HepG2 (cell line): Measurements from ENCODE around the gene MMS19. TPM values are rescaled to one million over a fixed set of nuclear protein-coding genes. Genes with fewer than 3 reads are reported as not detected.

ENCODE experiments used
- DMTF1 ChIP-seq: sonication (generic); formaldehyde crosslinking; IDR thresholded peaks from 2 replicates; pipeline ENCODE4 v1.4.0; 2020; ENCODE audit warnings: mild to moderate bottlenecking, missing genetic modification reagents
- EED ChIP-seq: sonication (generic); formaldehyde crosslinking; IDR thresholded peaks from 2 replicates; pipeline ENCODE4 v1.5.0; 2020; ENCODE audit warnings: mild to moderate bottlenecking, missing genetic modification reagents
- GATAD2A ChIP-seq: IDR thresholded peaks from 2 replicates; pipeline ENCODE4 v1.6.1; 2016
- IRX3 ChIP-seq: sonication (generic); formaldehyde crosslinking; IDR thresholded peaks from 2 replicates; pipeline ENCODE4 v1.8.1; 2023; ENCODE audit warnings: mild to moderate bottlenecking, low read depth, missing genetic modification reagents, borderline replicate concordance
- KLF16 ChIP-seq, 2 experiments: sonication (generic) in 1 of 2; formaldehyde crosslinking in 1 of 2; IDR thresholded peaks; 2 replicates each; pipeline versions ENCODE4 v1.6.1 to v1.8.0; 2016 to 2023; ENCODE audit warnings: missing genetic modification reagents in 2 of 2, missing compliant biosample characterization in 1 of 2
- MAX ChIP-seq: IDR thresholded peaks from 2 replicates; pipeline ENCODE4 v1.6.1; 2012; ENCODE audit warnings: inconsistent platforms
- MTF1 ChIP-seq: sonication (generic); formaldehyde crosslinking; IDR thresholded peaks from 2 replicates; pipeline ENCODE4 v1.5.0; 2020; ENCODE audit warnings: missing genetic modification reagents
- RARA ChIP-seq: IDR thresholded peaks from 2 replicates; pipeline ENCODE4 v1.6.1; 2016; ENCODE audit warnings: missing genetic modification reagents, missing compliant biosample characterization
- RELA ChIP-seq: sonication (generic); formaldehyde crosslinking; IDR thresholded peaks from 2 replicates; pipeline ENCODE4 v1.4.0; 2020; ENCODE audit warnings: missing genetic modification reagents
- SMARCC2 ChIP-seq: fragments of 450-650 bp; IDR thresholded peaks from 2 replicates; pipeline ENCODE4 v1.6.1; 2017; ENCODE audit warnings: antibody characterized with exemption, mild to moderate bottlenecking
- UBTF ChIP-seq: sonication (generic); formaldehyde crosslinking; IDR thresholded peaks from 2 replicates; pipeline ENCODE4 v1.4.0; 2020; ENCODE audit warnings: mild to moderate bottlenecking, missing genetic modification reagents
- ZHX2 ChIP-seq, 2 experiments: sonication (generic) in 1 of 2; formaldehyde crosslinking in 1 of 2; IDR thresholded peaks; 2 replicates each; pipeline versions ENCODE4 v1.6.1 to v1.9.0; 2014 to 2022; ENCODE audit warnings: antibody characterized with exemption in 1 of 2, borderline replicate concordance in 1 of 2, inconsistent platforms in 1 of 2, low read depth in 1 of 2, missing genetic modification reagents in 1 of 2
- ZNF253 ChIP-seq: sonication (generic); formaldehyde crosslinking; IDR thresholded peaks from 2 replicates; pipeline ENCODE4 v1.8.0; 2022; ENCODE audit warnings: mild to moderate bottlenecking, missing genetic modification reagents, borderline replicate concordance
- ZNF275 ChIP-seq: sonication (generic); formaldehyde crosslinking; IDR thresholded peaks from 2 replicates; pipeline ENCODE4 v1.8.0; 2022; ENCODE audit warnings: missing genetic modification reagents, mild to moderate bottlenecking, inconsistent platforms, borderline replicate concordance
- ZNF598 ChIP-seq: sonication (generic); formaldehyde crosslinking; IDR thresholded peaks from 2 replicates; pipeline ENCODE4 v1.5.1; 2020; ENCODE audit warnings: mild to moderate bottlenecking, missing genetic modification reagents, borderline replicate concordance
- polyA plus RNA-seq, 8 experiments: library from polyadenylated mRNA; depleted of rRNA in 3 of 8; stranded (reverse) in 7 of 8; unstranded in 1 of 8; fragments of >200 nt; fragmentation: Illumina TruSeq in 4 of 8; extraction: Trizol in 4 of 8; gene quantifications; 2 replicates each; pipeline versions ENCODE4 v1.2.1 to v1.2.3, GENCODE V29; 2011 to 2016; ENCODE audit warnings: low read depth in 4 of 8, missing spikeins in 1 of 8, mixed read lengths in 1 of 8; ENCODE audit not compliant: insufficient read depth in 1 of 8
- total RNA-seq, 5 experiments: library from RNA; depleted of rRNA; stranded (reverse); fragments of >200 nt; fragmentation: Illumina TruSeq; extraction: Trizol; gene quantifications; 2 replicates each; pipeline ENCODE4 v1.2.3, GENCODE V29; 2016; ENCODE audit warnings: low read depth in 1 of 5

MMS19 gene
- total and polyA plus RNA-seq, 2 of the 13 experiments (the other 11 are each of a cell fraction or from before 2014, with no cell fraction given): 76.4 to 107 TPM

- TF ChIP-seq SMARCC2: no peak
- TF ChIP-seq MTF1 (CRISPR knock-in tag): no peak
- TF ChIP-seq IRX3 (CRISPR knock-in tag): no peak
- TF ChIP-seq GATAD2A: peak; percentile 59; the same call in 1 of the 2 replicates
- no peak for TF ChIP-seq RELA (CRISPR knock-in tag)
- TF ChIP-seq MAX: no peak
- no peak for TF ChIP-seq ZNF253
- TF ChIP-seq KLF16 (CRISPR knock-in tag; IDR thresholded peaks at IDR 0.05): 0 out of 4 replicates have a peak, but pooled peaks of 1 of the 2 experiments have one; percentile 48
- no peak for TF ChIP-seq ZNF598 (CRISPR knock-in tag)
- no peak for TF ChIP-seq DMTF1 (CRISPR knock-in tag)
- no peak for TF ChIP-seq UBTF (CRISPR knock-in tag)
- no peak for TF ChIP-seq EED
- no peak for TF ChIP-seq ZNF275 (CRISPR knock-in tag)
- no peak for TF ChIP-seq ZHX2 (IDR thresholded peaks at IDR 0.05; ENCODE audit: low read depth)
- TF ChIP-seq ZHX2 (CRISPR knock-in tag; IDR thresholded peaks at IDR 0.05; ENCODE audit: borderline replicate concordance): no peak
- TF ChIP-seq RARA (CRISPR knock-in tag): no peak; the same call in 1 of the 2 replicates
These were observed 34.7 kb downstream of the MMS19 start (continued) for GRCh38 chr10:97463363-97464132.
